ENCODE results near the gene HCFC1.

Gene HCFC1

GRCh38 chrX:153952373-153953026 lies 19.1 kb downstream of the HCFC1 start:
- TF ChIP-seq POLR2A (IDR thresholded peaks at IDR 0.05; ENCODE audit: low read depth, low read length) = no peak
- TF ChIP-seq TAF1 (IDR thresholded peaks at IDR 0.05; ENCODE audit: borderline replicate concordance, low read depth, low read length) = no peak
- TF ChIP-seq POLR2AphosphoS5 (IDR thresholded peaks at IDR 0.05; ENCODE audit: low read depth, low read length) = no peak
- FAIRE-seq = no peak
- DNase-seq (ENCODE audit: insufficient read length) = no peak

GRCh38 chrX:153951683-153952372 lies 19.8 kb downstream of the HCFC1 start:
- no peak for TF ChIP-seq POLR2AphosphoS5 (IDR thresholded peaks at IDR 0.05; ENCODE audit: low read depth, low read length)
- no peak for TF ChIP-seq TAF1 (IDR thresholded peaks at IDR 0.05; ENCODE audit: borderline replicate concordance, low read depth, low read length)
- TF ChIP-seq POLR2A (IDR thresholded peaks at IDR 0.05; ENCODE audit: low read depth, low read length) = no peak
- no peak for DNase-seq (ENCODE audit: insufficient read length)
- no peak for FAIRE-seq

- DNase-seq (ENCODE audit: insufficient read length) (no peak), FAIRE-seq (no peak)
- no peak; the same call in 1 of the 2 replicates for TF ChIP-seq POLR2A (IDR thresholded peaks at IDR 0.05; ENCODE audit: low read depth, low read length)
- TF ChIP-seq TAF1 (IDR thresholded peaks at IDR 0.05; ENCODE audit: borderline replicate concordance, low read depth, low read length) = no peak
- no peak for TF ChIP-seq POLR2AphosphoS5 (IDR thresholded peaks at IDR 0.05; ENCODE audit: low read depth, low read length)
These were observed 21.5 kb downstream of the HCFC1 start for GRCh38 chrX:153950127-153950526.

GRCh38 chrX:153948847-153949805 lies 22.5 kb downstream of the HCFC1 start:
- FAIRE-seq (no peak), DNase-seq (ENCODE audit: insufficient read length) (no peak)

GRCh38 chrX:153948002-153948466 lies 23.6 kb downstream of the HCFC1 start:
- TF ChIP-seq POLR2AphosphoS5 (IDR thresholded peaks at IDR 0.05; ENCODE audit: low read depth, low read length) (0 out of 2 replicates have a peak, but pooled peaks have one; percentile 21), POLR2A (IDR thresholded peaks at IDR 0.05; ENCODE audit: low read depth, low read length) (no peak; the same call in 1 of the 2 replicates)
- FAIRE-seq (no peak), DNase-seq (ENCODE audit: insufficient read length) (no peak)

More at GRCh38 chrX:153948847-153949805, 22.5 kb downstream of the HCFC1 start:
- TF ChIP-seq POLR2AphosphoS5 (IDR thresholded peaks at IDR 0.05; ENCODE audit: low read depth, low read length) (no peak), POLR2A (IDR thresholded peaks at IDR 0.05; ENCODE audit: low read depth, low read length) (no peak), TAF1 (IDR thresholded peaks at IDR 0.05; ENCODE audit: borderline replicate concordance, low read depth, low read length) (no peak)

- DNase-seq (ENCODE audit: insufficient read length) (peak; percentile 93), FAIRE-seq (peak; percentile 88)
- TF ChIP-seq POLR2A (IDR thresholded peaks at IDR 0.05; ENCODE audit: low read depth, low read length) = 0 out of 2 replicates have a peak, but pooled peaks have one; percentile 22
- TF ChIP-seq TAF1 (IDR thresholded peaks at IDR 0.05; ENCODE audit: borderline replicate concordance, low read depth, low read length) = no peak
These were observed 24.4 kb downstream of the HCFC1 start for GRCh38 chrX:153947009-153947769.

GRCh38 chrX:153945956-153946943 lies 25.4 kb downstream of the HCFC1 start:
- DNase-seq (ENCODE audit: insufficient read length) = no peak
- FAIRE-seq = no peak
- 0 out of 2 replicates have a peak, but pooled peaks have one; percentile 35 for TF ChIP-seq POLR2AphosphoS5 (IDR thresholded peaks at IDR 0.05; ENCODE audit: low read depth, low read length)
- TF ChIP-seq TAF1 (IDR thresholded peaks at IDR 0.05; ENCODE audit: borderline replicate concordance, low read depth, low read length) = no peak
- TF ChIP-seq POLR2A (IDR thresholded peaks at IDR 0.05; ENCODE audit: low read depth, low read length) = 0 out of 2 replicates have a peak, but pooled peaks have one; percentile 6

GRCh38 chrX:153944800-153945150 lies 26.8 kb downstream of the HCFC1 start:
- DNase-seq (ENCODE audit: insufficient read length) = no peak
- no peak for FAIRE-seq
- TF ChIP-seq TAF1 (IDR thresholded peaks at IDR 0.05; ENCODE audit: borderline replicate concordance, low read depth, low read length) (no peak), POLR2AphosphoS5 (IDR thresholded peaks at IDR 0.05; ENCODE audit: low read depth, low read length) (no peak), POLR2A (IDR thresholded peaks at IDR 0.05; ENCODE audit: low read depth, low read length) (no peak)

- FAIRE-seq (no peak), DNase-seq (ENCODE audit: insufficient read length) (no peak)
- no peak for TF ChIP-seq POLR2A (IDR thresholded peaks at IDR 0.05; ENCODE audit: low read depth, low read length)
- TF ChIP-seq POLR2AphosphoS5 (IDR thresholded peaks at IDR 0.05; ENCODE audit: low read depth, low read length) = no peak
- no peak for TF ChIP-seq TAF1 (IDR thresholded peaks at IDR 0.05; ENCODE audit: borderline replicate concordance, low read depth, low read length)
These were observed 27.3 kb downstream of the HCFC1 start, which contains the start of gene RENBP for GRCh38 chrX:153944140-153944799. Gene RENBP, minus strand, starts transcription at chrX:153944643. Its CDS starts 33 bp downstream, at chrX:153944610.
